HG03039 (cell line): ENCODE measurements around the gene RAMP1.
"Not testable (repeated sequence)": the region's sequence is repeated elsewhere in the genome, so short reads cannot be mapped to it uniquely, and the experiment has no call there.

Source experiments
- ATAC-seq: cut with Tn5 transposase; IDR thresholded peaks from one replicate; pipeline ENCODE4 v1.9.1; 2021; ENCODE audit warnings: mild to moderate bottlenecking, moderate library complexity; ENCODE audit not compliant: unreplicated experiment

The RAMP1 gene

DNA sequence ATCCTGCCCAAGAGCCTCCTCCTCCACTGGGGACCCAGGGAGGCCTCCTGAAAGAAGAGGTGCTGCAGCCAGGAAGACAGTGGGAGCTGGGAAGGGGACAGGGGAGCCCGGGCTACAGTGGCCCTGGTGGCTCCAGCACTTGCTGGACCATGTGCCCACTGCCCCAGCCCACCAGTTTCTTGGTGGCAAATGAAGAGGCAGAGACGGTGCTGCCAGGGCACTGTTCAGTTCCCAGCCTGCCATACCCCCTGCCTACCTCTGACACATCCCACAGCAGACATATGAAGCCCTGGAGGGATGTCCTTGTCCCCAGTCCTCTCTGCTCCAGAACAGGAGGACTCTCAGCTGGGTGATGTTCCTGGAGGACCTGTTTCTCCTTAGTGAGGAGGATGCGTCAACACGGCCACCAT is 3.7 kb downstream of the RAMP1 start:
- no peak for ATAC-seq

DNA sequence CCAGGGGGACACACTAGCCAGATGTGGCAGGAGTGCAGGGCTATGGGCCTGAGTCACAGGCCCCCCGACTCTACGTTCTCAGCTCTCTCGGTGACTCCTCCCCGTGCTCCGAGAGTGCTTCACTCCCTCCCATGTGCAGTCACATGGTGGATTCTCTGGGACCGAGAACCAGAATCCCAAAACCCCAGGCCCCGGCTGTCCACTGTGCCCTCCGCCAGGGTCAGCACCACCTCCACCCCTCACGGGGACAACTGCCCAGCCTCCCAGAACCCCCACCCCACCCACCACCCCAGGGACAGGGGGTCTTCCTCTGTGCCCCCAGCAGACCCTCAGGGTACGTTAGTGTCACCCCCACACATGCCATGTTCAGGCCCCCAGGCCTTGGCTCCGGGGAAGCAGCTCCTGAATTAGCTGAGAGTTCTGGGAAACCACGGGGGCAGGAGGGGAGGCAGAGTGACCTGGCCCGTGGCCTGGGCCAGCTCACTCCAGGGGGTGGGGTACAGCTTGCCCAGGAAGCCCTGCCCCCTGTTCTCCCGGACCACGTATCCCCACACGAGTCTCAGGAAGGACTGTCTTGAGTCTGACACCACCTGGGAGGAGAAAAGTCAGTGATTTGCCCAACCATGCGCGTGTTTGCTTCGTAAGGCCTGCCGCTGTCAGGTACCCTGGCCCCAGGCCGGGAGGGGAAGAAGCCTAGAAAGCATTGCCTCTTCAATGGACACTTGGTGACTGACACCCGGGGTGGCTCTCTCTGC is 4.4 kb downstream of the RAMP1 start:
- ATAC-seq = no peak

- ATAC-seq = no peak
Observed at GRCh38 chr2:237864444-237864931, 5.1 kb downstream of the RAMP1 start.

GRCh38 chr2:237864940-237865622 is 5.7 kb downstream of the RAMP1 start:
- ATAC-seq = no peak

- ATAC-seq = no peak
Observed at GRCh38 chr2:237865623-237866041, 6.2 kb downstream of the RAMP1 start.

DNA sequence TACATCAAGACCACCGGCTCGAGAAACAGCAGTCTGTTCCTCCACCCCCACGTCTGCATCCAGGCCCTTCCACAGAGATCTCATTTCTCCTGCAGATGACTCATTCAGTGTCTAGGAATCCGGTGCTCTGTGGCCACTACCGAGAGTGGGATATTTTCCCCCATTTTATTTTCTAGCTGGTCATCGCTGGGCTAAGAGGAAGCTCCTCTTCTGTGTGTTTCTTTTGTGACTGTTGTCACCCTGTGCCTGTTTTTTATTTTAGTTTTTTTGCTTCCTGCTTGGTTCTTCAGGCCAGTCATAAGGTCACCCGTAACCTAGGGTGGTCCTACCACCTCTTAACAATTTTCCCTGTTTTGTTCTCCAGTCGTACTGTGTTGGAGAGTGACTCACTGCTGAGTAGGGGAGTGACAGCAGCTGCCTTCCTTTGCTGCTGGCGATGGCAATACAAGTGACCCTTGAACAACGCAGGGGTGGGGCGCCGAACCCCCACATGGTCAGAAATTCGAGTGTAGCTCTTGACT is 6.7 kb downstream of the RAMP1 start:
- no peak for ATAC-seq

GRCh38 chr2:237867465-237867864 is 8.0 kb downstream of the RAMP1 start:
- ATAC-seq = no peak

GRCh38 chr2:237868074-237868473 is 8.7 kb downstream of the RAMP1 start:
- not testable (repeated sequence) for ATAC-seq

DNA sequence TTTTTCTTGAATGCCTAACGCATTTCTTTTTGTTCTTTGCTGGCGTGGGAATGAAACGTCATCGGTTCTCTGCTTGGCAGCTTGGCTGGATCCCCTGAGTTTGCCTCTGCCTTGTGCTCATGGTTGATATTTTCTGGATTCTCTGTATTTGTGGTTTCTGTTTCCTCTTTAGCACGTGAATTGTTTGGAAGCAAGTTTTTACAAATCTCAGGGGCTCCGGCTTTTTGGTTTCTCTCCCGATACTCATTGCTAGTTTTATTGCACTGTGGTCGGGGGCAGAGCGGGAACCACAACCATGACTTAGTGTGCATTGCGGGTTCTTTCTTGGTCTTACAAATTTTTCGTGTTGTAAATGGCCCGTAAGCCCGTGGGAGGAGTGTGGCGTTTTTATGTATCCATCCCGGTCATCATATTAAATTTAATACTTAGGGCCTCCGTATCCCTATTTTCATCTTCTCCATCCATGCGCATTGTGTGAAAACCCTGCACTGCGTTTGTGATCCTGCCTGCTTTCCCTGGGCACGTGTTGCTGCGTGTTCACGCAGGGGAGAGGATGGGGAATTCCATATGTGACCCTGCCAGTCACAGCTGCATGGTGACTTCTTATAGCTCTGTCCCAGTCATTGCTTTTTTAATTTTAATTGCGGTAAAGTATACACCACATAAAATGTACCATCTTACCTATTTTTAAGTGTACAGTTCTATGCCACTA is 9.4 kb downstream of the RAMP1 start:
- no peak for ATAC-seq

DNA sequence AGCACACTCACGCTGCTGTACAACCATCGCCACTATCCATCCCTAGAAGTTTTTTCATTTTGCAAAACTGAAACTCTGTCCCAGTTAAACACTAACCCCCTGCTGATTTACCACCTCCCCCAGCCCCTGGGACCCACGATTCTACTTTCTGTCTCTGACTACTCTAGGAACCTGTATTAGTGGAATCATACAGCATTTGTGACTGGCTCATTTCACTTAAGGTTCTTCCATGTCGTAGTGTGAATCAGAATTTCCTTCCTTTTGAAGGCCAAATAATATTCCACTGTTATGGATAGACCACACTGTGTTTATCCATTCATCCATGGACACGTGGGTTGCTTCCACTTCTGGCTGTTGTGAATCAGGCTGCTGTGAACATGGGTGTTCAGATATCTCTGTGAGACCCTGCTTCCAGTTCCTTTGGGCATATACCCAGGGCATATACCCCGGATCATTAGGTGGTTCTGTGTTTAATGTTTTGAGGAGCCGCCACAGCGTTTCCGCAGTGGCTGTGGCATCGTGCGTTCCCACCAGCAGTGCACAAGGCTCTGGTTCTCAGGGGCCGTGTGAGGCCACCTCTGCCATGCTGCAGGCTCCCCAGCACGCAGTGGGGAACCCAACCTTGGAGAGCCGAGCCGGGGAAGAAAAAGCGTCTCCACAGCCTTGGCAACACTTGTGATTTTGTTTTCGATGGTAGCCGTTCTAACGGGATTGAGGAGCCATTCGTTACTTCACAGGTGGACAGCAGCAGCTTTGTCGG is 10.1 kb downstream of the RAMP1 start:
- no peak for ATAC-seq

- ATAC-seq = no peak
Observed at GRCh38 chr2:237870126-237870525, 10.7 kb downstream of the RAMP1 start.

GRCh38 chr2:237870754-237871651 is 11.6 kb downstream of the RAMP1 start:
- ATAC-seq = no peak

DNA sequence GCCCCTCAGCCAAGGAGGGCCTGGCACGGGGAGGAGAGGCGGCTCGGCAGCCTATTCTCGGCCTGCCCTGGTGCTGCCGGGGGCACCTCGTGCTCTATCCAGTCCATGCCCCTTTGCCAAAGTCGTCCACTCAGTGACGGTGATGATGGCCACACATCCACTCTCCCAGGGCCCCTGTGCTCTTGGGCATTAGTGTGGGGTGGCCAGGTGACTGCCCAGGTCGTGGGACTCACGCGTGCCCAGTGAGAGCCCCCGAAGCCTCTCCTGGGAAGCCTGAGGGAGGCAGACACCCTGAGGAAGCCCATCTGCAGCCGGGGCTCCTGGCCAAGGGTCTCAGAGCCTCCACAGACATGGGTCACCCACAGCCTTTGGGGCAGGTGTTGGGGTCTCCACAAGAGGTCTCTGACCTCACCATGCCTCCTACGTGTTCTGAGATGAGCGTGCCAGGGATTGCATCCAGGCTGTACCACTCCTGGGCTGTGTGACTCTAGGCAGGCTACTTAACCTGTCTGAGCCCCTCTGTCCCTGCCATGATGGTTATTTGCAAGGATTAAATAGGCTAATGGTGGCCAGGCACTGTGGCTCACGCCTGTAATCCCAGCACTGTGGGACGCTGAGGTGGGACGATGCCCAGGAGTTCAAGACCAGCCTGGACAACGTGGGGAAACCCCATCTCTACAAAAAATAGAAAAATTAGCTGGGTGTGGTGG is 12.9 kb downstream of the RAMP1 start:
- ATAC-seq = no peak

GRCh38 chr2:237873421-237873831 is 14.0 kb downstream of the RAMP1 start:
- no peak for ATAC-seq

DNA sequence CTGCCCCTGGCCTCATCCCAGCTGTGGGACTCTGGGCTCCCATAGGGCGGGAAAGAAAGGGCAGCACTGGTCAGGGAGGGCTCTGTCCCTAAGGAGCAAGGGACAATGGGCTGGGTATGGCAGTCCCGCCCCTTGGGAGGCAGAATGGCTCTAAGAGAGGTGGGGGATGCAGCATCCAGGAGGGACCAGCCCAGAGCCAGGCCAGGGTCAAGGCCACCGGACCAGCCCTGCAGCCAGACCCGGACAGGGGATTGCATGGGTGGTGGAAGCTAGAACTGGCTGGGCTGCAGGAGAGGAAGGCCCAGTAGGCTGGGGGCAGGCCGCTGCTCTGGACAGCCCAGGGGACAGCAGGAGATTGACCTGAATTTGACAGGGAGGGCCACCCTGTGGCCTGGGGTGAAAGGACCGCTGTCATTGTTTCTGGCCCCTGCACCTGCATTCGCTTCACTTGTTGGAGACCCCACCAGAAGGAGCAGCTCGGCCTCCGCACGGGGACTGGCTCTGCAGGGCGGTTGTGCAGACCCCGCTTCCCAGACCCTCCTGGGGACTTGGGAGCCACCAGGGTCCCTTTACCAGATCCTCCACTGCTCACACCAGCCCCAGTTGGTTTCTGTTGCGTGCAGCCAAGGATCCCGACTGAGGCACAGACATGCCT is 14.6 kb downstream of the RAMP1 start:
- no peak for ATAC-seq

DNA sequence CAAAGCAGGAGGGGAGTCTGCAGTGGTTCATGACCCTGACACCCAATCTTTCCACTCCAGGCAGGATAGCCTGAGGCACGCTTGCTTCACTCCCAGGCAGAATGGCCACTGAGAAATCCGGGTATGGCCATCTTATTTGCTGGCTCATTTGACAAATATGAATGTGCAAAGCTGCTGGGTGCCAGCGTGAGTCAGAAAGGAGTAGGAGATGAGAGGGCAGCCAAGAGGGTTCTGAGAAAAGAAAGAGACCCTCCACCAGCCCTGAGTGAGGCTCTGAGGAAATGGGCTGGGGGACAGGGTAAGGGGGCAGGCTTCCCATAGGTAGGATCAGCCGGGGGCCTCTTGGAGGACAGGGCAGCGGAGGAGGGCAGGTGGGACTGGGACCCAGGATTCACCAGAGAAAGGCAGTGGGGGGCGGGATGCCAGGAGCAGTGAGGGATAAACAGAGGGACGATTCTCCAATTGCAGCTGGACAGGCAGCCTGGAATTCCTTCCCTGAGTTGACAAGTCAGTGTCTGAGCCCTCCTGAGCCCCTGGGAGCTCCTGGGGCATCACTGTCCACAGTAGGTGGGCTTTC is 15.2 kb downstream of the RAMP1 start:
- no peak for ATAC-seq

GRCh38 chr2:237875256-237876060 is 16.0 kb downstream of the RAMP1 start:
- ATAC-seq = no peak
